HFFc6 (cell line): ENCODE measurements around the gene QTRT2. TPM values are rescaled to one million over a fixed set of nuclear protein-coding genes. Genes with fewer than 3 reads are reported as not detected.

Experiments
- DNase-seq: peaks from one replicate; pipeline ENCODE4 v3.0.0-alpha.2; 2018
- H3K27ac Mint-ChIP-seq: 2 replicates; pipeline ENCODE4 v1.8.0; 2020; ENCODE audit warnings: mild to moderate bottlenecking, mixed read lengths
- H3K27me3 Mint-ChIP-seq: 2 replicates; pipeline ENCODE4 v1.8.0; 2021; ENCODE audit warnings: mild to moderate bottlenecking, moderate library complexity, mixed read lengths; ENCODE audit not compliant: insufficient read depth
- H3K36me3 Mint-ChIP-seq: 2 replicates; pipeline ENCODE4 v1.8.0; 2021; ENCODE audit warnings: low read depth, mixed read lengths
- H3K4me1 Mint-ChIP-seq: 2 replicates; pipeline ENCODE4 v1.8.0; 2020; ENCODE audit warnings: low read depth, mixed read lengths
- H3K4me3 Mint-ChIP-seq: 2 replicates; pipeline ENCODE4 v1.8.0; 2020; ENCODE audit warnings: mild to moderate bottlenecking, moderate library complexity, mixed read lengths
- H3K9me3 Mint-ChIP-seq: 2 replicates; pipeline ENCODE4 v1.8.0; 2020; ENCODE audit warnings: mild to moderate bottlenecking, mixed read lengths
- CTCF ChIP-seq: fragments of 200-600 bp; sonication (generic); IDR thresholded peaks from 2 replicates; pipeline ENCODE4 v1.5.0; 2021; ENCODE audit warnings: antibody characterized with exemption, mild to moderate bottlenecking
- total RNA-seq, 6 experiments: library from RNA; stranded (reverse); fragmentation: NEBNext Ultra II Directional; extraction: Animal tissue kit (Norgen Biotek cat#: 25700); gene quantifications; 2 replicates in 1 of 6; 3 replicates in 5 of 6; pipeline ENCODE4 v1.2.3, GENCODE V29; 2021

Gene QTRT2
- total RNA-seq, 6 experiments from 2014 or later = 18.1 to 23.2 (median 22.0) TPM

- Mint-ChIP-seq H3K27ac (no peak overlapping the region), H3K36me3 (no peaks in the 10 kb centered on the region), H3K4me1 (peaks cover 22% of the 10 kb centered on the region), H3K27me3 (peaks cover 5% of the 10 kb centered on the region; the same call in 1 of the 2 replicates), H3K4me3 (no peak overlapping the region), H3K9me3 (no peaks in the 10 kb centered on the region)
- DNase-seq = no peak
- TF ChIP-seq CTCF = no peak
These were observed 71.0 kb downstream of the QTRT2 start for GRCh38 chr3:114127517-114127916.

- peaks cover 5% of the 10 kb centered on the region; the same call in 1 of the 2 replicates for H3K27me3 Mint-ChIP-seq
- H3K4me3 Mint-ChIP-seq = no peak overlapping the region
- H3K36me3 Mint-ChIP-seq = no peaks in the 10 kb centered on the region
- H3K4me1 Mint-ChIP-seq = peaks cover 16% of the 10 kb centered on the region
- peak; percentile 26 for DNase-seq
- H3K9me3 Mint-ChIP-seq = no peaks in the 10 kb centered on the region
- TF ChIP-seq CTCF = no peak
- H3K27ac Mint-ChIP-seq = no peak overlapping the region
These were observed 71.7 kb downstream of the QTRT2 start for GRCh38 chr3:114128231-114128630.

GRCh38 chr3:114128826-114129225 lies 72.3 kb downstream of the QTRT2 start:
- no peaks in the 10 kb centered on the region for H3K36me3 Mint-ChIP-seq
- TF ChIP-seq CTCF = no peak
- H3K9me3 Mint-ChIP-seq = no peaks in the 10 kb centered on the region
- H3K27me3 Mint-ChIP-seq = peaks cover 5% of the 10 kb centered on the region; the same call in 1 of the 2 replicates
- H3K4me1 Mint-ChIP-seq = peaks cover 16% of the 10 kb centered on the region
- DNase-seq = no peak
- H3K4me3 Mint-ChIP-seq = no peak overlapping the region
- no peak overlapping the region for H3K27ac Mint-ChIP-seq

- 0 out of 2 replicates have a peak, but pooled peaks cover 6% of the 10 kb centered on the region for H3K9me3 Mint-ChIP-seq
- H3K4me1 Mint-ChIP-seq = peaks cover 14% of the 10 kb centered on the region
- no peak overlapping the region for H3K27ac Mint-ChIP-seq
- no peak for DNase-seq
- H3K36me3 Mint-ChIP-seq = no peaks in the 10 kb centered on the region
- no peak for TF ChIP-seq CTCF
- H3K27me3 Mint-ChIP-seq = peaks cover 5% of the 10 kb centered on the region; the same call in 1 of the 2 replicates
- no peak overlapping the region for H3K4me3 Mint-ChIP-seq
These were observed 76.0 kb downstream of the QTRT2 start for GRCh38 chr3:114132500-114132899.

GRCh38 chr3:114133947-114134346 lies 77.4 kb downstream of the QTRT2 start:
- no peak overlapping the region for H3K4me3 Mint-ChIP-seq
- H3K27ac Mint-ChIP-seq = no peak overlapping the region
- peaks cover 15% of the 10 kb centered on the region for H3K9me3 Mint-ChIP-seq
- peaks cover 5% of the 10 kb centered on the region; the same call in 1 of the 2 replicates for H3K27me3 Mint-ChIP-seq
- DNase-seq = no peak
- no peaks in the 10 kb centered on the region for H3K4me1 Mint-ChIP-seq
- TF ChIP-seq CTCF = no peak
- peaks cover 7% of the 10 kb centered on the region; the same call in 1 of the 2 replicates for H3K36me3 Mint-ChIP-seq

Other genes starting within 250 kb of the QTRT2 start
- 1 to 10 TPM; 5.6 to 7.0 (median 6.3) TPM for gene GRAMD1C, start 217.9 kb upstream of the QTRT2 start, total RNA-seq
- 1 to 10 TPM; 4.6 to 7.5 (median 6.4) TPM for gene ZDHHC23, start 108.7 kb upstream of the QTRT2 start, total RNA-seq
- gene CCDC191, start 211 bp upstream of the QTRT2 start, total RNA-seq = 1 to 10 TPM in 4 of 6 experiments, under 1 TPM in 2; 0.83 to 1.5 (median 1.2) TPM
- gene DRD3, start 122.3 kb downstream of the QTRT2 start, total RNA-seq = not detected
- not detected for gene ZNF80, start 180.8 kb downstream of the QTRT2 start, total RNA-seq
- gene TIGIT, start 237.3 kb downstream of the QTRT2 start, total RNA-seq = not detected